Endothelial cell of umbilical vein (primary cell): ENCODE results near the gene WIZ. TPM values are rescaled to one million over a fixed set of nuclear protein-coding genes. Genes with fewer than 3 reads are reported as not detected.
A peak's percentile ranks its signal among the peaks of the same experiment; 100 is the strongest.

ENCODE experiments used
- BruUV-seq: library from RNA; stranded (reverse); fragments of 400-500 nt; replicated peaks from 2 replicates; lab custom pipeline; 2021; lab: Mats Ljungman, UMichigan
- CTCF ChIA-PET: fragments of 300-600, 350-600 bp; sonication (Branson Sonifier 250); formaldehyde crosslinking; loops from one replicate; lab custom pipeline; 2021; ENCODE audit warnings: antibody characterized with exemption, inconsistent platforms; lab: Charles Lee
- POLR2A ChIA-PET: fragments of 300-600, 350-600 bp; sonication (Branson Sonifier 250); formaldehyde crosslinking; loops from one replicate; lab custom pipeline; 2021; ENCODE audit warnings: antibody characterized with exemption, inconsistent platforms; lab: Charles Lee
- DNase-seq: peaks from one replicate; pipeline ENCODE4 v3.0.0-alpha.2; 2011; ENCODE audit warnings: low read depth, low spot score
- FAIRE-seq: peaks from 2 replicates; lab custom pipeline; 2011; peaks lifted over from hg19 to GRCh38; lab: Jason Lieb, UNC
- H2AFZ ChIP-seq: 2 replicates; pipeline ENCODE4 v1.6.0; 2012; ENCODE audit warnings: low read depth, low read length, control low read depth, inconsistent platforms
- H3K27ac ChIP-seq: 2 replicates; pipeline ENCODE4 v1.5.1; 2011; ENCODE audit warnings: low read depth, mild to moderate bottlenecking, control low read depth, low read length, moderate library complexity; ENCODE audit not compliant: insufficient read depth
- H3K27me3 ChIP-seq, 2 experiments: 2 replicates each; pipeline versions ENCODE4 v1.6.0 to v1.6.1; 2011; ENCODE audit warnings: low read length in 2 of 2, mixed read lengths in 1 of 2; ENCODE audit not compliant: control insufficient read depth in 2 of 2, insufficient read depth in 2 of 2
- H3K36me3 ChIP-seq, 2 experiments: 2 replicates in 1 of 2; 3 replicates in 1 of 2; pipeline ENCODE4 v1.5.1; 2011; ENCODE audit warnings: low read length in 2 of 2, mild to moderate bottlenecking in 1 of 2, moderate library complexity in 1 of 2; ENCODE audit not compliant: control insufficient read depth in 2 of 2, insufficient read depth in 2 of 2; ENCODE audit errors: extremely low read depth in 1 of 2
- H3K4me1 ChIP-seq: 3 replicates; pipeline ENCODE4 v1.5.1; 2011; ENCODE audit warnings: mild to moderate bottlenecking, low read length; ENCODE audit not compliant: control insufficient read depth, insufficient read depth; ENCODE audit errors: extremely low read depth
- H3K4me2 ChIP-seq: 2 replicates; pipeline ENCODE4 v1.6.1; 2011; ENCODE audit warnings: low read length, control low read depth, mixed read lengths; ENCODE audit not compliant: insufficient read depth
- H3K4me3 ChIP-seq, 3 experiments: fragments of 200-600 bp in 1 of 3; sonication (generic), shearing (Covaris generic) in 1 of 3; replicated peaks in 1 of 3; 2 replicates each; pipeline ENCODE4 v1.5.1; 2011 to 2016; ENCODE audit warnings: control low read depth in 3 of 3, low read length in 3 of 3, mild to moderate bottlenecking in 2 of 3, inconsistent platforms in 1 of 3, low read depth in 1 of 3, moderate library complexity in 1 of 3; ENCODE audit not compliant: insufficient read depth in 1 of 3
- H3K79me2 ChIP-seq: 2 replicates; pipeline ENCODE4 v1.6.0; 2012; ENCODE audit warnings: low read length, inconsistent platforms; ENCODE audit not compliant: control insufficient read depth, insufficient read depth
- H3K9ac ChIP-seq: replicated peaks from 2 replicates; pipeline ENCODE3; 2011; ENCODE audit warnings: low read length, control low read depth; ENCODE audit not compliant: insufficient read depth; ENCODE audit errors: extremely low read depth
- H3K9me1 ChIP-seq: replicated peaks from 3 replicates; pipeline ENCODE4 v1.6.0; 2011; ENCODE audit warnings: mild to moderate bottlenecking, low read length; ENCODE audit not compliant: control insufficient read depth, insufficient read depth; ENCODE audit errors: extremely low read depth
- H3K9me3 ChIP-seq: replicated peaks from 2 replicates; pipeline ENCODE4 v1.5.1; 2012; ENCODE audit warnings: low read length, inconsistent platforms; ENCODE audit not compliant: control insufficient read depth, insufficient read depth
- H4K20me1 ChIP-seq: replicated peaks from 2 replicates; pipeline ENCODE3; 2011; ENCODE audit warnings: mild to moderate bottlenecking, low read length; ENCODE audit not compliant: control insufficient read depth, insufficient read depth; ENCODE audit errors: extremely low read depth
- EZH2 ChIP-seq: IDR thresholded peaks from 2 replicates; pipeline ENCODE4 v1.6.1; 2012; ENCODE audit warnings: borderline replicate concordance, low read depth, mild to moderate bottlenecking, moderate library complexity, low read length, inconsistent platforms; ENCODE audit not compliant: severe bottlenecking
- FOS ChIP-seq: IDR thresholded peaks from 2 replicates; pipeline ENCODE4 v1.6.1; 2011; ENCODE audit warnings: mild to moderate bottlenecking, low read length, moderate library complexity, borderline replicate concordance; ENCODE audit not compliant: insufficient read depth
- GATA2 ChIP-seq: IDR thresholded peaks from 2 replicates; pipeline ENCODE4 v1.7.0; 2011; ENCODE audit warnings: low read depth, mild to moderate bottlenecking, moderate library complexity, mixed read lengths, low read length; ENCODE audit not compliant: insufficient read length, insufficient read depth
- JUN ChIP-seq: IDR thresholded peaks from 2 replicates; pipeline ENCODE4 v1.6.1; 2011; ENCODE audit warnings: borderline replicate concordance, low read depth; ENCODE audit not compliant: insufficient read length, insufficient read depth
- MYC ChIP-seq: IDR thresholded peaks from one replicate; pipeline ENCODE4 v1.6.1; 2011; ENCODE audit warnings: mild to moderate bottlenecking, low read depth, low read length
- POLR2A ChIP-seq: IDR thresholded peaks from 2 replicates; pipeline ENCODE4 v1.6.1; 2012; ENCODE audit warnings: low read depth, mild to moderate bottlenecking, control low read depth, low read length
- POLR2AphosphoS5 ChIP-seq: IDR thresholded peaks from 2 replicates; pipeline ENCODE4 v1.6.1; 2012; ENCODE audit warnings: low read depth, mild to moderate bottlenecking, control low read depth, low read length, moderate library complexity; ENCODE audit not compliant: insufficient read depth
- dilution Hi-C: fragments of 300-500 bp; cut with MboI; formaldehyde crosslinking; loops from one replicate; pipeline ENCODE4 v1.15.0; 2019; ENCODE audit warnings: low sequenced_read_pairs; ENCODE audit not compliant: extremely low pct_ligation_motif_present
- intact Hi-C: fragments of 100-400 bp; cut with micrococcal nuclease; formaldehyde crosslinking; loops from one replicate; pipeline ENCODE4 v1.10.0; 2022
- polyA plus RNA-seq, 4 experiments: library from polyadenylated mRNA; depleted of rRNA in 3 of 4; stranded (reverse) in 3 of 4; unstranded in 1 of 4; fragments of >200 nt; gene quantifications; 2 replicates each; pipeline versions ENCODE4 v1.2.1 to v1.2.3, GENCODE V29; 2011 to 2012; ENCODE audit warnings: missing spikeins in 1 of 4
- total RNA-seq: library from RNA; stranded (reverse); gene quantifications from 2 replicates; pipeline ENCODE4 v1.2.3, GENCODE V29; 2021
- TF ChIP-seq, protein P1 (sequence below), 2 donors: IDR thresholded peaks; 1 replicate in 1 of 2; 2 replicates in 1 of 2; pipeline ENCODE4 v1.5.1; 2011; ENCODE audit warnings: low read length in 2 of 2, mild to moderate bottlenecking in 2 of 2, moderate library complexity in 2 of 2, control low read depth in 1 of 2, inconsistent platforms in 1 of 2, low read depth in 1 of 2; ENCODE audit not compliant: insufficient read depth in 1 of 2; ENCODE audit errors: extremely low read depth in 1 of 2
- TF ChIP-seq, protein P2 (sequence below): IDR thresholded peaks from 2 replicates; pipeline ENCODE4 v1.6.1; 2011; ENCODE audit not compliant: insufficient read depth, insufficient read length

Gene WIZ
- total and polyA plus RNA-seq, 2 donors (not counting 3 experiments of a cell fraction or from before 2014, with no cell fraction given), result 21.0 to 47.2 TPM

DNA sequence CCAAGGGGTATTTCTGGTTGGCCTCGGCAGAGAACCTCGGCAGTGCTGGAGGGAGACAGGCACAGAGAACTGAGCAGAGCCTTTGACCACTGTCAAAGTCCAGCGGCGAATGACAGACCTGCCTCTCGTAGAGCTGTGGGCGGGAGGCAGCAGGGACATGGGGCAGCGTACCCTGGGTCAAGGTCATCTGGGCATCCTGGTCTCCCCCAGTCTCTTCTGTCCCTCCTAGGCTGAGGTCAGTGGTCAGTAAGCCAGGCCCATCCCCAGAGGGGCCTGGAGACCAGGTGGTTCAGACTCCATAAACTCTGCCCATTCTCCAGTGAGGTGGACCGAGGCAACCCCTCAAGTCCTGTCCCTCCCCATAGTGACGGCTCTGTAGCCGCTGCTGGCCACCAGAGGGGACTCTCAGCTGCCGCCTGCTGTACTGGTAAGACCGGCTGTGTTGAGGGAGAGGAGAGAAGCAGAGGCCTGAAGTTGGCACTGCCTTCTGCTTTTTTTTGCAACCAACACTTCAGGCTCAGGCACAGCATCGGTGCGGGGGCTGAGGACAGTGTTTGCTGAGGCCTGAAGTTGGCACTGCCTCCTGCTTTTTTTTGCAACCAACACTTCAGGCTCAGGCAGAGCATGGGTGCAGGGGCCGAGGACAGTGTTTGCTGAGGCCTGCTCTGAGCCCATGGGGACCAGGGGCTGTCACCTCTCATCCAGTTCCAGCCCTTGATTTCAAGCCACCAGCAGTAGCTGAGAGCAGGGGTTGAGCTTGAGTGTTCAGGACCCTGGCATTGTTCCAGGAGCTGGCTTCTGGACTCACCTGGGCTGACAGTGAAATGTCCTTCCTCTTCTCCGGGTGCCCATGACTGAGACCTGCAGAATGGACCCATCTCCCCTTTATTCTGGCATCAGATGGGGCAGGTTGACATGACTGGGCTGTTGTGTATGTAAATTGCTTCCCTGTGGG, 29.9 kb upstream of the WIZ start, which contains the start of gene PGLYRP2:
PGLYRP2 (minus strand) TSS at position 111 of the 955 bp plus-strand sequence. CDS start 130 bp downstream, outside the sequence.
- no peaks in the 10 kb centered on the region for H4K20me1 ChIP-seq
- H3K27me3 ChIP-seq, result no peaks in the 10 kb centered on the region
- dilution Hi-C loops (no loop called here), intact Hi-C loops (no loop called here)
- no peak within 1 kb of the TSS for H3K4me3 ChIP-seq
- CTCF ChIA-PET, result interaction anchor here (0.8 to 1.5 kb wide), 3 partner anchors 12 to 76 kb away, joined by 3 to 6 read pairs (median 3); no protein-coding TSS in a partner anchor
- no peak within 1 kb of the TSS for H3K4me2 ChIP-seq
- no peak within 1 kb of the TSS for H3K9ac ChIP-seq
- no peak within 1 kb of the TSS for H2AFZ ChIP-seq
- BruUV-seq, result no TSS peak
- H3K4me1 ChIP-seq, result no peaks in the 10 kb centered on the region
- POLR2A ChIA-PET, result no interaction called here
- no peak within 1 kb of the TSS for H3K27ac ChIP-seq
- TF ChIP-seq EZH2, result no peak
- TF ChIP-seq, protein P1, sequence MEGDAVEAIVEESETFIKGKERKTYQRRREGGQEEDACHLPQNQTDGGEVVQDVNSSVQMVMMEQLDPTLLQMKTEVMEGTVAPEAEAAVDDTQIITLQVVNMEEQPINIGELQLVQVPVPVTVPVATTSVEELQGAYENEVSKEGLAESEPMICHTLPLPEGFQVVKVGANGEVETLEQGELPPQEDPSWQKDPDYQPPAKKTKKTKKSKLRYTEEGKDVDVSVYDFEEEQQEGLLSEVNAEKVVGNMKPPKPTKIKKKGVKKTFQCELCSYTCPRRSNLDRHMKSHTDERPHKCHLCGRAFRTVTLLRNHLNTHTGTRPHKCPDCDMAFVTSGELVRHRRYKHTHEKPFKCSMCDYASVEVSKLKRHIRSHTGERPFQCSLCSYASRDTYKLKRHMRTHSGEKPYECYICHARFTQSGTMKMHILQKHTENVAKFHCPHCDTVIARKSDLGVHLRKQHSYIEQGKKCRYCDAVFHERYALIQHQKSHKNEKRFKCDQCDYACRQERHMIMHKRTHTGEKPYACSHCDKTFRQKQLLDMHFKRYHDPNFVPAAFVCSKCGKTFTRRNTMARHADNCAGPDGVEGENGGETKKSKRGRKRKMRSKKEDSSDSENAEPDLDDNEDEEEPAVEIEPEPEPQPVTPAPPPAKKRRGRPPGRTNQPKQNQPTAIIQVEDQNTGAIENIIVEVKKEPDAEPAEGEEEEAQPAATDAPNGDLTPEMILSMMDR (IDR thresholded peaks at IDR 0.05; ENCODE audit: extremely low read depth in 1 of 2, insufficient read depth in 1 of 2, low read depth in 1 of 2, low read length in 2 of 2), result peak in 1 of 2 donors; percentile 15
- DNase-seq, result no peak
- H3K79me2 ChIP-seq, result no peaks in the 10 kb centered on the region
- H3K9me3 ChIP-seq, result no peaks in the 10 kb centered on the region
- H3K36me3 ChIP-seq, result no peaks in the 10 kb centered on the region
- no peak for FAIRE-seq
- no peaks in the 10 kb centered on the region for H3K9me1 ChIP-seq

DNA sequence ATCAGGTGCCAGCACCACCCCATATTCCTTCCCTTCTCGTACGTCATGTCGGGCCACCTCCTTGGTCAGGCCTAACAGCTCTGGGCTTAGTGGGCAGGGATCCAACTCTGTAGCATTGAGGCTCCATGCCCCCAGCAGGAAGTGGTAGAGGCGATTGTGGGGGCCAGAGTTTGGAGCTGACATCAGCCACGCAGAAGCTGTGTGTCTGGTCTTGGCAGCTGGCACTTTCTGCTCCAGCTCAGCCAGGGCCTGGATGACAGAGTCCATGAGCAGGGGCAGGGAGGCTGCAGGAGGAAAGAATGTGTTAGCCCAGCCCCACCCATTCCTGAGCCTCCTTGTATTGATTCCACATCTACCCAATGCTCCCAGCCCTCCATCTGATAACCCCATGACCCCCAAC, 26.6 kb upstream of the WIZ start:
- no peak for DNase-seq
- POLR2A ChIA-PET, result no interaction called here
- H3K9me1 ChIP-seq, result no peaks in the 10 kb centered on the region
- intact Hi-C loops, result no loop called here
- no TSS peak for BruUV-seq
- H3K4me1 ChIP-seq, result no peaks in the 10 kb centered on the region
- no peak overlapping the region for H3K4me2 ChIP-seq
- H3K27ac ChIP-seq, result no peak overlapping the region
- H4K20me1 ChIP-seq, result no peaks in the 10 kb centered on the region
- H2AFZ ChIP-seq, result no peak overlapping the region
- H3K9ac ChIP-seq, result no peak overlapping the region
- H3K4me3 ChIP-seq, result no peak overlapping the region
- CTCF ChIA-PET, result no interaction called here
- no peaks in the 10 kb centered on the region for H3K79me2 ChIP-seq
- H3K9me3 ChIP-seq, result no peaks in the 10 kb centered on the region
- peaks cover 0 to 4% of the 10 kb centered on the region in 2 experiments for H3K27me3 ChIP-seq
- TF ChIP-seq POLR2A, result no peak
- no peak for TF ChIP-seq EZH2
- no peak for TF ChIP-seq GATA2
- no peak for TF ChIP-seq JUN
- TF ChIP-seq FOS, result no peak
- TF ChIP-seq, protein P2, sequence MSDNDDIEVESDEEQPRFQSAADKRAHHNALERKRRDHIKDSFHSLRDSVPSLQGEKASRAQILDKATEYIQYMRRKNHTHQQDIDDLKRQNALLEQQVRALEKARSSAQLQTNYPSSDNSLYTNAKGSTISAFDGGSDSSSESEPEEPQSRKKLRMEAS, result no peak
- no peak for TF ChIP-seq MYC
- TF ChIP-seq, protein P1 (IDR thresholded peaks at IDR 0.05; ENCODE audit: extremely low read depth in 1 of 2, insufficient read depth in 1 of 2, low read depth in 1 of 2, low read length in 2 of 2), result no peak
- no peak for TF ChIP-seq POLR2AphosphoS5
- no peak for FAIRE-seq
- no peaks in the 10 kb centered on the region for H3K36me3 ChIP-seq
- dilution Hi-C loops, result no loop called here
